WTC11 (cell line): ENCODE measurements around the gene DGUOK. TPM values are rescaled to one million over a fixed set of nuclear protein-coding genes. Genes with fewer than 3 reads are reported as not detected.
A peak's percentile ranks its signal among the peaks of the same experiment; 100 is the strongest.

Experiments
- ATAC-seq: fragments of 200-7000 bp; cut with Tn5 transposase; 2 replicates; pipeline ENCODE4 v1.10.0; 2021; ENCODE audit warnings: mild to moderate bottlenecking, moderate library complexity
- CTCF ChIA-PET: fragments of 300-600 bp; sonication (Branson Sonifier 250); formaldehyde crosslinking; loops from one replicate; lab custom pipeline; 2021; ENCODE audit warnings: antibody characterized with exemption; lab: Charles Lee
- POLR2A ChIA-PET: fragments of 350-600 bp; sonication (Branson Sonifier 250); formaldehyde crosslinking; loops from one replicate; lab custom pipeline; 2021; ENCODE audit warnings: antibody characterized with exemption; lab: Charles Lee
- DNase-seq: peaks from one replicate; pipeline ENCODE4 v3.0.0; 2021; ENCODE audit warnings: low spot score
- H3K27ac Mint-ChIP-seq: 2 replicates; pipeline ENCODE4 v1.8.0; 2021; ENCODE audit warnings: mixed read lengths
- H3K27me3 Mint-ChIP-seq: 2 replicates; pipeline ENCODE4 v1.8.0; 2021; ENCODE audit warnings: low read depth, mild to moderate bottlenecking, moderate library complexity, mixed read lengths
- H3K36me3 Mint-ChIP-seq: 2 replicates; pipeline ENCODE4 v1.8.0; 2021; ENCODE audit warnings: mixed read lengths
- H3K4me1 Mint-ChIP-seq: 2 replicates; pipeline ENCODE4 v1.8.0; 2022; ENCODE audit warnings: mixed read lengths
- H3K4me3 Mint-ChIP-seq: 2 replicates; pipeline ENCODE4 v1.8.0; 2021; ENCODE audit warnings: mild to moderate bottlenecking, moderate library complexity, mixed read lengths
- H3K9me3 Mint-ChIP-seq: 2 replicates; pipeline ENCODE4 v1.8.0; 2021; ENCODE audit warnings: mixed read lengths
- E2F1 ChIP-seq: sonication (generic); formaldehyde crosslinking; IDR thresholded peaks from 2 replicates; pipeline ENCODE4 v1.8.0; 2022; ENCODE audit warnings: mild to moderate bottlenecking, missing genetic modification reagents
- GABPB1 ChIP-seq: sonication (generic); formaldehyde crosslinking; IDR thresholded peaks from 2 replicates; pipeline ENCODE4 v1.8.1; 2023; ENCODE audit warnings: mild to moderate bottlenecking, missing genetic modification reagents
- JUN ChIP-seq: sonication (generic); formaldehyde crosslinking; IDR thresholded peaks from 2 replicates; pipeline ENCODE4 v1.8.0; 2023; ENCODE audit warnings: mild to moderate bottlenecking, missing genetic modification reagents
- NFYB ChIP-seq: sonication (generic); formaldehyde crosslinking; conservative IDR thresholded peaks from 2 replicates; pipeline ENCODE4 v1.8.0; 2022; ENCODE audit warnings: low read depth, missing genetic modification reagents
- ZNF512 ChIP-seq: sonication (generic); formaldehyde crosslinking; IDR thresholded peaks from 2 replicates; pipeline ENCODE4 v1.8.1; 2022; ENCODE audit warnings: missing genetic modification reagents, borderline replicate concordance
- total RNA-seq: library from RNA; stranded (reverse); gene quantifications from 3 replicates; pipeline ENCODE4 v1.2.3, GENCODE V29; 2021
- TF ChIP-seq, protein P1 (sequence below): fragments of 250-450 bp; sonication (Bioruptor Pico); IDR thresholded peaks from 2 replicates; pipeline ENCODE4 v1.9.0; 2021; ENCODE audit warnings: mild to moderate bottlenecking, borderline replicate concordance
- TF ChIP-seq, protein P2 (sequence below): sonication (generic); formaldehyde crosslinking; IDR thresholded peaks from 2 replicates; pipeline ENCODE4 v1.8.1; 2022; ENCODE audit warnings: mild to moderate bottlenecking, missing genetic modification reagents, moderate library complexity, borderline replicate concordance
- TF ChIP-seq, protein P3 (sequence below): sonication (generic); formaldehyde crosslinking; IDR thresholded peaks from 2 replicates; pipeline ENCODE4 v1.8.0; 2023; ENCODE audit warnings: mild to moderate bottlenecking, missing genetic modification reagents

DGUOK gene
- total RNA-seq, 1 experiment from 2014 or later: 105 TPM

DNA sequence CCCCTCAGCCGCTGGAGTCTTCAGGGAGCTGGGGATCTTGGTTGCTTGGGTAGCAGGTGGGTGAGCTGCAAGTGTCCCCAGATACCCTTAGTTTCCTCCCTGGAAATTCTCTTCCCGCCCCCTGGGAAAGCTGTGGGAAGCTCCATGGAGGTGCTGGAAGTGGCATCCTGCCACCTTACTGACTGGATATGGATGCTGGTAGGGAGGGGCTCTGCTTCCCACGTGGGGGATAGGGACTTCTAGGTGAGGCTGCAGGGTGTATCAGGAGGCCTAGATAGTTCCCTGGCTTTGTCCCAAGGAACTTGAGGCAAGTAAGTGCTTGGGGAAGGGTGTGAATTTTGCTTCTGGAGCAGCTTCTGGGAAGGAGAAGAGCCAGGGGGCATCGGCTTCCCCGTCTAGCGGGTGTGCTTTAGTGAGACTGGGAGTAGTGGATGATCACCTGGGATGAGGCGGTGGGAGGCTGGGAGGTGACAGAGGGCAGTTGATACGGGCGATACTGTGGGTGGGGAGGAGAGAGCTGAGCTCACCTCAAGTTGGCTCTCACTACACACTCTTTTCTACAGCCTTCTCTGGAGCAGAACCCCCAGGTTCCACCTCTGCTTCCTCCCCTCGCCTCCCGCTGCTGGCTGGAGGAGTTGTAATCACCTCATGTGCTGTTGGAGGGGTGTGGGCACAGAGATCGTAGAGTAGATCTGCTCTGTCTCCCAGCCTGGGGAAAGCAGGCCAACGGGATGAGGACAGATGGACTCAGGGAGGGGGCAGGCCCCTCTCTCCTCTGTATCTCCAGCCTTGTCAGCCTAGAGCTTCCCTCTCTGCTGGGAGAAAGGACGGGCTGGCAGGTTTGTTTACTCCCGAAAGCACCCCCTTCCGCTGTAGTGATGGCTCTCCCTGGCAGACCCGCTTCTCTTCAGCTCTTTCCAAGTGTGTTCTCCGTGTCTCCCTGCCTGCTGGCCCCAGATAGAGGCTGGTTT is 77.8 kb downstream of the DGUOK start:
- POLR2A ChIA-PET: interaction anchor here (2.2 kb wide), 1 partner anchor 16 kb away, joined by 5 read pairs; no protein-coding TSS in a partner anchor
- no peaks in the 10 kb centered on the region for H3K27me3 Mint-ChIP-seq
- H3K36me3 Mint-ChIP-seq: no peaks in the 10 kb centered on the region
- no peak for ATAC-seq
- H3K9me3 Mint-ChIP-seq: no peaks in the 10 kb centered on the region
- peak overlapping the region; percentile 76 for H3K27ac Mint-ChIP-seq
- peak overlapping the region; percentile 57 for H3K4me3 Mint-ChIP-seq
- TF ChIP-seq JUN (CRISPR knock-in tag) (no peak), E2F1 (CRISPR knock-in tag) (no peak), ZNF512 (no peak), NFYB (CRISPR knock-in tag) (no peak)
- TF ChIP-seq, protein P1, sequence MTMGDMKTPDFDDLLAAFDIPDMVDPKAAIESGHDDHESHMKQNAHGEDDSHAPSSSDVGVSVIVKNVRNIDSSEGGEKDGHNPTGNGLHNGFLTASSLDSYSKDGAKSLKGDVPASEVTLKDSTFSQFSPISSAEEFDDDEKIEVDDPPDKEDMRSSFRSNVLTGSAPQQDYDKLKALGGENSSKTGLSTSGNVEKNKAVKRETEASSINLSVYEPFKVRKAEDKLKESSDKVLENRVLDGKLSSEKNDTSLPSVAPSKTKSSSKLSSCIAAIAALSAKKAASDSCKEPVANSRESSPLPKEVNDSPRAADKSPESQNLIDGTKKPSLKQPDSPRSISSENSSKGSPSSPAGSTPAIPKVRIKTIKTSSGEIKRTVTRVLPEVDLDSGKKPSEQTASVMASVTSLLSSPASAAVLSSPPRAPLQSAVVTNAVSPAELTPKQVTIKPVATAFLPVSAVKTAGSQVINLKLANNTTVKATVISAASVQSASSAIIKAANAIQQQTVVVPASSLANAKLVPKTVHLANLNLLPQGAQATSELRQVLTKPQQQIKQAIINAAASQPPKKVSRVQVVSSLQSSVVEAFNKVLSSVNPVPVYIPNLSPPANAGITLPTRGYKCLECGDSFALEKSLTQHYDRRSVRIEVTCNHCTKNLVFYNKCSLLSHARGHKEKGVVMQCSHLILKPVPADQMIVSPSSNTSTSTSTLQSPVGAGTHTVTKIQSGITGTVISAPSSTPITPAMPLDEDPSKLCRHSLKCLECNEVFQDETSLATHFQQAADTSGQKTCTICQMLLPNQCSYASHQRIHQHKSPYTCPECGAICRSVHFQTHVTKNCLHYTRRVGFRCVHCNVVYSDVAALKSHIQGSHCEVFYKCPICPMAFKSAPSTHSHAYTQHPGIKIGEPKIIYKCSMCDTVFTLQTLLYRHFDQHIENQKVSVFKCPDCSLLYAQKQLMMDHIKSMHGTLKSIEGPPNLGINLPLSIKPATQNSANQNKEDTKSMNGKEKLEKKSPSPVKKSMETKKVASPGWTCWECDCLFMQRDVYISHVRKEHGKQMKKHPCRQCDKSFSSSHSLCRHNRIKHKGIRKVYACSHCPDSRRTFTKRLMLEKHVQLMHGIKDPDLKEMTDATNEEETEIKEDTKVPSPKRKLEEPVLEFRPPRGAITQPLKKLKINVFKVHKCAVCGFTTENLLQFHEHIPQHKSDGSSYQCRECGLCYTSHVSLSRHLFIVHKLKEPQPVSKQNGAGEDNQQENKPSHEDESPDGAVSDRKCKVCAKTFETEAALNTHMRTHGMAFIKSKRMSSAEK: no peak
- TF ChIP-seq, all 79 proteins: peak for 0
- CTCF ChIA-PET: interaction anchor here (0.9 to 1.8 kb wide), 5 partner anchors 15 to 116 kb away, joined by 3 to 5 read pairs (median 4); no protein-coding TSS in a partner anchor
- DNase-seq: no peak
- H3K4me1 Mint-ChIP-seq: peaks cover 83% of the 10 kb centered on the region

DNA sequence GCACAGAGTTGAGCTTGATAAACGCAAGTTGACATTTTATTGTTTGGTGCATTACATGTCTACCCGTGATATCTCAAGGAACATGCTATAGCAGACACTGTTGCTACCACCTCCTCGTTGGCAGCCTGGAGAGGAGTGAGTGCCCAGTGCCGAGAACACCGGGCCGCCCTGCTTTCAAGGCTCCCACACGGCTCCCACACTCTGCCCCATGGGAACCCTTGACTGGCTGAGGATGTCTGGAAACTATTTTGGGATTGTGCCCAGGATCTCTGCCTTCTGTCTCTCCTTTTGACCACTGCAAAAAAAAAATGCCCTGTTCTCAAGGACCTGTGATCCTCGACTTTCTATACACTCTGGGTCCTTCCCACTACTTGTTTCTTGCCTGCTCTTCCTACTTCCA is 79.1 kb downstream of the DGUOK start:
- CTCF ChIA-PET: interaction anchor here (0.9 to 1.2 kb wide), 2 partner anchors 99 to 329 kb away, joined by 3 read pairs; no protein-coding TSS in a partner anchor
- H3K4me1 Mint-ChIP-seq: peaks cover 82% of the 10 kb centered on the region
- H3K9me3 Mint-ChIP-seq: no peaks in the 10 kb centered on the region
- DNase-seq (no peak), ATAC-seq (no peak)
- no peak for TF ChIP-seq GABPB1 (CRISPR knock-in tag)
- TF ChIP-seq, protein P2, sequence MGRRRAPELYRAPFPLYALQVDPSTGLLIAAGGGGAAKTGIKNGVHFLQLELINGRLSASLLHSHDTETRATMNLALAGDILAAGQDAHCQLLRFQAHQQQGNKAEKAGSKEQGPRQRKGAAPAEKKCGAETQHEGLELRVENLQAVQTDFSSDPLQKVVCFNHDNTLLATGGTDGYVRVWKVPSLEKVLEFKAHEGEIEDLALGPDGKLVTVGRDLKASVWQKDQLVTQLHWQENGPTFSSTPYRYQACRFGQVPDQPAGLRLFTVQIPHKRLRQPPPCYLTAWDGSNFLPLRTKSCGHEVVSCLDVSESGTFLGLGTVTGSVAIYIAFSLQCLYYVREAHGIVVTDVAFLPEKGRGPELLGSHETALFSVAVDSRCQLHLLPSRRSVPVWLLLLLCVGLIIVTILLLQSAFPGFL: no peak
- no peak overlapping the region for H3K4me3 Mint-ChIP-seq
- H3K27ac Mint-ChIP-seq: peak overlapping the region; percentile 24
- H3K27me3 Mint-ChIP-seq: no peaks in the 10 kb centered on the region
- POLR2A ChIA-PET: no interaction called here
- H3K36me3 Mint-ChIP-seq: no peaks in the 10 kb centered on the region

- H3K4me3 Mint-ChIP-seq: no peak overlapping the region
- no peaks in the 10 kb centered on the region for H3K9me3 Mint-ChIP-seq
- TF ChIP-seq, protein P3, sequence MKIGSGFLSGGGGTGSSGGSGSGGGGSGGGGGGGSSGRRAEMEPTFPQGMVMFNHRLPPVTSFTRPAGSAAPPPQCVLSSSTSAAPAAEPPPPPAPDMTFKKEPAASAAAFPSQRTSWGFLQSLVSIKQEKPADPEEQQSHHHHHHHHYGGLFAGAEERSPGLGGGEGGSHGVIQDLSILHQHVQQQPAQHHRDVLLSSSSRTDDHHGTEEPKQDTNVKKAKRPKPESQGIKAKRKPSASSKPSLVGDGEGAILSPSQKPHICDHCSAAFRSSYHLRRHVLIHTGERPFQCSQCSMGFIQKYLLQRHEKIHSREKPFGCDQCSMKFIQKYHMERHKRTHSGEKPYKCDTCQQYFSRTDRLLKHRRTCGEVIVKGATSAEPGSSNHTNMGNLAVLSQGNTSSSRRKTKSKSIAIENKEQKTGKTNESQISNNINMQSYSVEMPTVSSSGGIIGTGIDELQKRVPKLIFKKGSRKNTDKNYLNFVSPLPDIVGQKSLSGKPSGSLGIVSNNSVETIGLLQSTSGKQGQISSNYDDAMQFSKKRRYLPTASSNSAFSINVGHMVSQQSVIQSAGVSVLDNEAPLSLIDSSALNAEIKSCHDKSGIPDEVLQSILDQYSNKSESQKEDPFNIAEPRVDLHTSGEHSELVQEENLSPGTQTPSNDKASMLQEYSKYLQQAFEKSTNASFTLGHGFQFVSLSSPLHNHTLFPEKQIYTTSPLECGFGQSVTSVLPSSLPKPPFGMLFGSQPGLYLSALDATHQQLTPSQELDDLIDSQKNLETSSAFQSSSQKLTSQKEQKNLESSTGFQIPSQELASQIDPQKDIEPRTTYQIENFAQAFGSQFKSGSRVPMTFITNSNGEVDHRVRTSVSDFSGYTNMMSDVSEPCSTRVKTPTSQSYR (CRISPR knock-in tag): no peak
- TF ChIP-seq, protein P1: no peak
Observed at GRCh38 chr2:74006459-74006858, 79.8 kb downstream of the DGUOK start.

More at GRCh38 chr2:74006459-74006858, 79.8 kb downstream of the DGUOK start:
- DNase-seq: peak; percentile 58
- ATAC-seq: peak; percentile 37
- CTCF ChIA-PET: interaction anchor here (0.9 to 1.2 kb wide), 3 partner anchors 98 to 329 kb away, joined by 3 read pairs; no protein-coding TSS in a partner anchor
- POLR2A ChIA-PET: no interaction called here
- Mint-ChIP-seq H3K27me3 (no peaks in the 10 kb centered on the region), H3K27ac (no peak overlapping the region), H3K4me1 (peaks cover 75% of the 10 kb centered on the region), H3K36me3 (no peaks in the 10 kb centered on the region)
